ENCODE measurements around the gene NMRK2.
"Not testable (repeated sequence)": the region's sequence is repeated elsewhere in the genome, so short reads cannot be mapped to it uniquely, and the experiment has no call there.

The NMRK2 gene

GRCh38 chr19:3938300-3938950 is 5.6 kb downstream of the NMRK2 start:
- not testable (repeated sequence) for DNase-seq

DNA sequence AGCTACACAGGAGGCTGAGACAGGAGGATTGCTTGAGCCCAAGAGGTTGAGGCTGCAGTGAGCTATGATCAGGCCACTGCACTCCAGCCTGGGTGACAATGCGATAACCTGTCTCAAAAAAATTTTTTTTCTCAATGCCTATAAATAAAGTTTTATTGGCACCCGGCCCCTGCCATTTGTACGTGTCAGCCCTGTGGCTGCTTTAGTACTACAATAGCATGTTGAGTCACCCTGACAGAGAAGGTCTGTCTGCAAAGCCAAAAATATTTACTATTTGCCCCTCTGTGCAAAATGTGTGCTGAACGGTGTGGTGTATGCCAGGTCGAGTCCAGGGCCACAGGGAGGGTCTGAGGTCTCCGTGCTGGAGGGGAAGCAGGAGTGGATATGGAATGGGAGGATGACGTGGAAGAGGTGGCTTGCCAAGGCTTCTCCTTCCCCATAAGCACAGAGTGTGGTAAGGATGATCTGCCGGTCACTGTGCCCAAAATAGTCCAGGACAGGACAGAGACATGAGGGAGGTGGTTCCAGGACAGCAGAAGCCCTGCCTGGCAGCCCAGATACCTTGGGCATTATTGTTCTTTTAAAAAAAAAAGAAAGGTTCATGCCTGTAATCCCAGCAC is 10.0 kb downstream of the NMRK2 start:
- no peak for DNase-seq

GRCh38 chr19:3944018-3944721 is 11.3 kb downstream of the NMRK2 start:
- DNase-seq, result no peak

GRCh38 chr19:3945838-3946237 is 13.0 kb downstream of the NMRK2 start:
- no peak for DNase-seq

DNA sequence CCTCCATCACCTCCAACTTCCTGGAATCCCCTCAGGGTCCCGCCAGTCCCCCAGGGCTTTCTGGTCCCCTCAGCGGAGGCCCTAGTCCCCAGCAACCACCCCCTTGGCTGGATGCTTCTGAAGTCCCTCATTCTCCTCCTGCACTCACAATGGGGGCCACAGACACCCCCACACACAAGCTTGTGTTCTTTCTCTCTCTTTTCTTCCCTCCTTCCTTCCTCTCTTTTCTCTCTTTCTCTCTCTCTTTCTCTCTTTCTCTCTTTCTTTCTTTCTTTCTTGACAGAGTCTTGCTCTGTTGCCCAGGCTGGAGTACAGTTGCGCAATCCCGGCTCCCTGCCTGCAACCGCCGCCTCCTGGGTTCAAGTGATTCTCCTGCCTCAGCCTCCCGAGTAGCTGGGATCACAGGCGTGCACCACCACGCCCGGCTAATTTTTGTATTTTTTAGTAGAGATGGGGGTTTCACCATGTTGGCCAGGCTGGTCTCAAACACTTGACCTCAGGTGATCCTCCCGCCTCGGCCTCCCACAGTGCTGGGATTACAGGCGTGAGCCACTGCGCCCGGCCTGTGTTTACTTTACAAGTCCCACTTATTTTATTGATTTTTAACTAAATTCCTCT is 14.6 kb downstream of the NMRK2 start:
- DNase-seq, result not testable (repeated sequence)

GRCh38 chr19:3949294-3949693 is 16.4 kb downstream of the NMRK2 start:
- DNase-seq, result no peak

DNA sequence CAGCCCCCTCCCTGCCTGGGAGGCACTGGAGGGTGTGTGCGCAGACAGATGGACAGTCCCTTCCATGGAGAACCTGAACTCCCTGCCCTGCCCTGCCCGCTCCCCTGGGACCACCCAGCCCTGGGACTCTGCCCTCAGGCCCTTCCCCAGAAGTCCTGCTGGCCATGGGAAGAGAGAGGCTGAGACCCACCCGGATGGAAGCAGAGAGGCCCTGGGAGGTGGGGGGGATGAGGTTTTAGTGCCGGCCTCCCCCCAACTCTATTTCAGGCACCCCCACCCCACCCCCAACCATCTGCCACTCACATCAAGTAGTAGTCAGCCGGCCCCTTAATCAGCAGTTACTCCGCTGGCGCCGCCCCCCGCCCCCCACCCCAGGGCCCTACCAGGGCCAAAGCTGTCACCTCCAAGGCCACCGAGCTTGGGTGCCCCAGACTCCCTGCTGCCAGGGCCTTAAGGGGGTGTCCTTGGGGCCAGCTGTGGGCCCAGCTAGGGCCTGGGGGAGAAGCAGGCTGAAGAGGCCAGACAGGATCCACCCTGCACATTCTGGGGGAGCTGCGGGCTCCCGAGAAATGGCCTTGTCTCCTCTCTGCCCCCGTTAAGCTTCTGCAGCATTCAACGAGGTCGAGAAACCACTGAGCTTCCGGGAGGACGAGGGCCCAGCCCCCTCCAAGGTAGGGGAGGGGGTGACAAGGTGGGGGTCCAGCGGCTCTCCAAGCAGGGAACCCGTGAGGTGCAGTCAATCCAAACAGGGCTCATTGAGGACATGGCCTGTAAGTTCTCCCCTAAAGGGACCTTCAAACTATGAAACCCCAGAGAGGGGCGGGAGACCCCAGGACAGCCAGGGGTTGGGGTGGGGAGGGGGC is 17.4 kb downstream of the NMRK2 start:
- DNase-seq, result no peak

DNA sequence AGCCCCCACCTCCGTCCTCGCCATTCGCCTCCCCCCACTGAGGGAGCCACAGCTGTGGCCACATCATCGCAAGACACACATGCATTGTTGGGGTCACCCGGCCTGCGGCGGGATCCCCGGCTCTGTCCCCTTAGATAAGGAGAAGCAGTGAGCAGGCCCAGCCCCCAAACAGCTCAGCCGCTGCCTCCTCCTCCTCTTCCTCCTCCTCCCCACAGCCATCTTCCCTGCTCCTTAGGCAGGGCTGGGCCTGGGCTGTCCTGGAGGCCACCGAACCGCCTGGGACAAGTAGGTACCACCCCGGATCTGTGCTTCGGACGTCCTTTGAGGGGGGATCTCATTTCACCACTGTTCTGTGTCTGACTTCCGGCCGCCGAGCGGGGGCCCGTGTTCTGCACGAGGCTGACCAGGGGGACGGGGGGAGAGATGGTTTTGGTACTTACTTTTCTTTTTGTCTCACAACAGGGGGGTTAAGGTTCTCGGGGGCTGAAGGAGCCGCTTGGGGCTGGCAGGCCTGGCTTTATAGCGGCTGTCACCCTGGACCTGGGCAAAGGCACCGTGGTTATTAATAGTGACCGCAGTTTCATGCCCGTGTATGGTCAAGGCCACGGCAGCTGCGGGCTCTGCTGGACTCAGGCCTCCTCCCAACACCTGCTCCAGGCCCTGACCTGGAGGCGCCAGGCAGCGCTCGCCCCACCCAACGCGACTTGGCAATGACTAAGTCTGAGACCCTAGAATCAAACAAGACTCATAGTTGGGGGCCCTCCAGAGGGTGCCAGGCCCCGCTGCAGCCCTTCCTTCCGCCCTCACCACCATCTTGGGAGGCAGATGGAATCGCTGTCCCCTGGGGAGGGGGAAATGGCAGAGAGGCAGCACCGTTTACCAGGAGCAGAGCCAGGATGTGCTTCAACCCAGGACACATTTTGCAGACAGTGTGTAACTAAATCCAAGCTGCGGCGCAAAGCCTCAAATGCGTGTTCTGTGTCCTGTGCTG is 18.3 kb downstream of the NMRK2 start:
- DNase-seq, result peak; percentile 36

DNA sequence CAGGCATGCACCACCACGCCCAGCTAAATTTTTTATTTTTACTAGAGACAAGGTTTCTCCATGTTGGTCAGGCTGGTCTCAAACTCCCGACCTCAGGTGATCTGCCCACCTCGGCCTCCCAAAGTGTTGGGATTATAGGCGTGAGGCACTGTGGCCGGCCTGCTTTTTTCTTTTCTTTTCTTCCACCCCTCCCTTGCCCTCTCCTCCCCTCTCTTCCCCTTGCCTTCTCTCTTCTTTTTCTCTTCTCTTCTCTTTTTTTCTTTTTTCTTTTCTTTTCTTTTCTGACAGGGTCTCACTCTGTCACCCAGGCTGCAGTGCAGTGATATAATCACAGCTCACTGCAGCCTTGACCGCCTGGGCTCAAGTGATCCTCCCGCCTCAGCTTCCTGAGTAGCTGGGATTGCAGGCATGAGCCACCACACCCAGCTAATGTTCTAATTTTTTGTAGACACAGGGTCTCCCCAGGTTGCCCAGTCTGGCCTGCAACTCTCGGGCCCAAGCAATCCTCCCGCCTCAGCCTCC is 19.9 kb downstream of the NMRK2 start:
- DNase-seq, result not testable (repeated sequence)

- DNase-seq, result no peak
Measured at GRCh38 chr19:3954107-3954506, 21.2 kb downstream of the NMRK2 start.

DNA sequence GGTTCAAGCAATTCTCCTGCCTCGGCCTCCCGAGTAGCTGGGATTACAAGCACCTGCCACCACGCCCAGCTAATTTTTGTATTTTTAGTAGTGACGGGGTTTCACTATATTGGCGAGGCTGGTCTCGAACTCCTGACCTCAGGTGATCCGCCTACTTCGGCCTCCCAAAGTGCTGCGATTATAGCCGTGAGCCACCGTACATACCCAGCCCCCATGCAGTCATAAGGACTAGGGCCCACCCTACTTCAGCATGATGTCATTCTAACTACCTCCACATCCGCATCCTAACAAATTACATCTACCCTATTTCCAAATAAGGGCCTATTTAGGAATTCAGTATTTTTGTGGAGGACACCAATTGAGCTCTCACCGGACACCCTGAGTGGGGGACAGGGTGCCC is 22.4 kb downstream of the NMRK2 start:
- DNase-seq, result not testable (repeated sequence)

DNA sequence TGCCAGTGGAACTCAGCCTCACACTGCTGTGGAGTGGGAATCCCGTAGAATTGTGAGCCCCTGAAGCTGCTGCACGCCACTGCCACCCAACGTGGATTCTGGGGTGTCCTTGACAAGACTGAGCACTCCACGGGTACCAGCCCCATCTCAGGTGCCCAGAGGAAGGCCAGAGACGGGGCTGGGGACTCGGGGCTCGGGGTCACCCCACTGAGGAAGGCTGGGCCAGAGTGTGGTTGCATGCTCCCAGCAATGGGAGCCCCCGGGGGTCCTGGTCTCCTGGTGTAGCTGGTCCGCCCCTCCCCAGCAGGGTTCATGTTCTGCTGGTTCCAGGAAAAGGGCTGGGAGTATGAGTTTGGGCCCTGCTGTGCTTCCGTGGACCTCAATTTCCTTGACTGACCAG is 22.8 kb downstream of the NMRK2 start:
- DNase-seq, result no peak

DNA sequence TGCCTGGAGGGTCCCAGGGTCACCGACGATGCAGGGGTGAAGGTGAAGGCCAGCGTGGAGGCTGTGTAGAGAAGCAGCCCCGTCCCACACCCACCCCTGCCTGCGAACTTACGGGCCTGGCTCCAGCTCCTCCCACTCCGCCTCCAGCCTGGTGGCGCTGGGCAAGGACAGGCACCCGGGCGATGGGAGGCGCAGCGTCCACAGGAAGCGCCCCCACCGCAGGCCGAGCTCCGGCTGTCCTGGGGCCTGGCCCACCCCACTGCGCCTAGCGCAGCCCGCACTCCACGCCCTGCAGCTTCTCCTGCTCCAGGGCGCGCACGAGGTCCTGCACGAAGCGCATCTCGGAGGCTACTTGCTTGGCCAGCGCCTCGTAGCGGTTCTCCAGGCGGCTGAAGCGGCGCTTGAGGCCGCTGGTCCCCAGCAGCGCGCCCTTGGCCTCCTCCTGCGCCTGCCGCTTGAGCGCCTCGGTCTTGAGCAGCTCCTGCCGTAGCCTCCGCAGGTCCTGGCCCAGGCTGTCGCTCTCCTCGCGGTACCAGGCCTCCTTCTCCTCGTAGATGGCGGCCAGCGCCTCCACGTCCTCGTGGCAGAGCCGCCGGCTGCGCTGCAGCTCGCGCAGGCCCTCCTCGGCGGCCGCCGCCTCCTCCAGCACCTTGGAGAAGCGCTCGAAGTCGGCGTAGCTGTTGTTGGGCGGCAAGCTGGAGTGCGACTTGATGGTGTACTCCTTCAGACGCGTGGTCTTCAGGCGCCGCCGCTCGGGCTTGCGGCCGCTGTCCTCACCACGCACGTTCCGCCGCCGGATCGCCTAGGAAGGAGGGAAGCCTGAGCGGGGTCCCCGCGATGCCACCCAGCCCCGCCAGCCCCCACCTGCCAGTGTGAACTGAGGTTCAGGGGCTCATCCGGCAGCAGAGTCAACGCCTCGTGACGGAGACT is 26.2 kb downstream of the NMRK2 start:
- DNase-seq, result no peak

GRCh38 chr19:3959766-3960131 is 26.9 kb downstream of the NMRK2 start:
- DNase-seq, result no peak

GRCh38 chr19:3961007-3961406 is 28.1 kb downstream of the NMRK2 start:
- no peak for DNase-seq

DNA sequence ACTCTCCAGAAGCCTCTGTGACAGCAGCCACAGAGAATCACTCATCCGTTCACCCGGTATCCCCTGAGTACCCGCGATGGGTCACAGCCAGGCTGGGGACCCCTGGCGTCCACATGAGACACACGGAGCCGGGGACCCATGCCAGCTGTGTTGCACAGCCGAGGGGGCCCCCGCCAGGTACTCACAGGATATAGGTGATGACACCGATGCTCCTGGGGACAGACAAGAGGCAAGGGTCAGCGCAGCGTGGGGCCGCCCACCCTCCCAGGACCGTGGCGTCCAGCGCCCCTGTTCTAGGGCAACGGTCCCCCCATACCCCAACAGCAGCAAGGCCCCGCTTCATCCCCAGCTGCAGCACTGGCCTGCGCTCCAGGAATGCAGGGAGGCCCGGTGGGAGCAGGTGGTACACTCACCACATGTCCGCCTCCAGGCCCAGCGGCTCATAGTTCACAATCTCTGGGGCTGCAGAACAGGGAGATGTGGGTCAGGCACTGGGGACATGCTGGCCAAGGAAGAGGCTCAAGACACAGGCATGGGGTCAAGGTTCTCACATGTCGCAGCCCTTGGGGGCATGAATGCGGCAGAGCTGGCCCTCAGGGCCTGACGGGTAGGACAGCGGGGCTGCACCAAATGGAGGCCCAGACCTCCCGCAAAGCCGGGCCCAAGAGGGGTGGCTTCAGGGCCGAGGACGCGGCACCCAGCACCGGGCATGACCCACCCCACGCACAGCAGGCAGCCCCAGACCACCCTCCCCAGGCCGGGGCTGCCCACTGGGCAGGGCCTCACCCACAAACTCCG is 30.8 kb downstream of the NMRK2 start:
- DNase-seq, result no peak

DNA sequence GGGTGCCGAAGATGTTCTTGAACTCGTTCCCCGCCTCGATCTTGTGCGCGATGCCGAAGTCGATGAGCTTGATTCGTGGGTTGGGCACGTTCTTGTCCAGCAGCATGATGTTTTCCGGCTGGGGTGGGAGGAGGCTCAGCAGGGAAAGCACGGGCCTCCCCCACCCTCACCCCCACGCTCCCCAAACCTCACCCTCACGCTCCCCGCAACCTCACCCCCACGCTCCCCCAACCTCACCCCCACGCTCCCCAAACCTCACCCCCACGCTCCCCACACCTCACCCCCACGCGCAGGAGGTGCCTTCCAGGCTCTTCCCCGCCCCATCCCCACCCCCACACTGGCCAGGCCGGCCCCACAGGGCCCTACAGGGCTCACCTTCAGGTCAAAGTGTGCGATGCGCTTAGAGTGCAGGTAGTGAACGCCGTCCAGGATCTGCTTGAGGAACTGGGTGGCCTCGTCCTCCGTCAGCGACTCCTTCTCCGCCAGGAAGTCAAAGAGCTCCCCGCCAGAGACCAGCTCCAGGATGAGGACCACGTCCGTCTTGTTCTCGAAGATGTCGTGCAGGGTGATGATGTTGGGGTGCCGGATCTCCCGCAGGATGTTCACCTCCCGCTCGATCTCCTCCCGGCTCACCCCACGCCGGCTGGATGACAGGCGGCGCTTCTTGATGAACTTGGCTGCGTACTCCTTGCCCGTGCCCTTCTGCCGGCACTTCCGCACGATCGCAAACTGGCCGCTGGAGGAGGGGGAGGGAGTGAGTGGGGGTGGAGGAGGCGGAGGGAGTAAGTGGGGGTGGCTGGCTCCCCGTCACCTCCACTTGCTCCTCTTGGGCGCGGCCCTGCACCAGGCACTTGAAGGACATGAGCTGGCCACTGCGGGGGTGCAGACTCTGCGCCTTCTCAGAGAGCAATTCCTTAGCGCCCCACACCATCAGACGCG is 31.7 kb downstream of the NMRK2 start:
- DNase-seq, result no peak
